Liver (tissue), 9 donors: ENCODE results near the gene ZFP36L2. TPM values are rescaled to one million over a fixed set of nuclear protein-coding genes. Genes with fewer than 3 reads are reported as not detected.

ENCODE experiments used
- DNase-seq: peaks from one replicate; pipeline ENCODE4 v3.0.0-alpha.2; 2017; ENCODE audit warnings: low spot score
- H3K27ac ChIP-seq, 2 donors: one replicate each; pipeline ENCODE4 v1.7.0; 2013; ENCODE audit warnings: inconsistent platforms in 2 of 2, low read length in 2 of 2, control low read depth in 1 of 2, low read depth in 1 of 2, mild to moderate bottlenecking in 1 of 2
- H3K27me3 ChIP-seq, 4 donors: one replicate each; pipeline versions ENCODE4 v1.6.1 to v1.7.0; 2013; ENCODE audit warnings: low read length in 3 of 4, inconsistent platforms in 1 of 4, mild to moderate bottlenecking in 1 of 4, moderate library complexity in 1 of 4; ENCODE audit not compliant: control insufficient read depth in 4 of 4, insufficient read depth in 4 of 4
- H3K36me3 ChIP-seq, 4 donors: one replicate each; pipeline versions ENCODE4 v1.6.1 to v1.7.0; 2013; ENCODE audit warnings: low read length in 3 of 4, mild to moderate bottlenecking in 3 of 4, low read depth in 1 of 4, moderate library complexity in 1 of 4; ENCODE audit not compliant: control insufficient read depth in 4 of 4, insufficient read depth in 3 of 4
- H3K4me1 ChIP-seq, 4 donors: one replicate each; pipeline versions ENCODE4 v1.6.1 to v1.7.0; 2013; ENCODE audit warnings: low read length in 3 of 4, mild to moderate bottlenecking in 3 of 4, moderate library complexity in 1 of 4; ENCODE audit not compliant: control insufficient read depth in 4 of 4, insufficient read depth in 4 of 4
- H3K4me3 ChIP-seq, 3 donors: one replicate each; pipeline versions ENCODE4 v1.6.1 to v1.7.0; 2013; ENCODE audit warnings: low read length in 3 of 3, control low read depth in 1 of 3, low read depth in 1 of 3, mild to moderate bottlenecking in 1 of 3
- H3K9ac ChIP-seq, 2 donors: one replicate each; pipeline ENCODE4 v1.7.0; 2013; ENCODE audit warnings: low read length in 2 of 2, mild to moderate bottlenecking in 2 of 2, moderate library complexity in 2 of 2, control low read depth in 1 of 2, low read depth in 1 of 2
- H3K9me3 ChIP-seq, 4 donors: one replicate each; pipeline versions ENCODE4 v1.6.1 to v1.7.0; 2013; ENCODE audit warnings: low read length in 3 of 4; ENCODE audit not compliant: control insufficient read depth in 4 of 4
- ATF3 ChIP-seq: IDR thresholded peaks from 2 replicates; pipeline ENCODE4 v1.6.1; 2016; ENCODE audit warnings: antibody characterized with exemption
- CTCF ChIP-seq: fragments of 150-350 bp; IDR thresholded peaks from 2 replicates; pipeline ENCODE4 v1.5.1; 2017; ENCODE audit warnings: improper control_type of control experiment, low read depth, low read length; ENCODE audit not compliant: missing input control
- EGR1 ChIP-seq, 2 donors: IDR thresholded peaks; 2 replicates each; pipeline ENCODE4 v1.6.1; 2016 to 2018; ENCODE audit warnings: antibody characterized with exemption in 2 of 2, low read depth in 2 of 2
- FOXA1 ChIP-seq: IDR thresholded peaks from 2 replicates; pipeline ENCODE4 v1.6.1; 2016; ENCODE audit warnings: antibody characterized with exemption
- GABPA ChIP-seq, 2 donors: IDR thresholded peaks in 1 of 2; conservative IDR thresholded peaks in 1 of 2; 2 replicates each; pipeline ENCODE4 v1.6.1; 2016; ENCODE audit warnings: antibody characterized with exemption in 2 of 2, mild to moderate bottlenecking in 1 of 2, moderate library complexity in 1 of 2
- HNF4G ChIP-seq: IDR thresholded peaks from 2 replicates; pipeline ENCODE4 v1.6.1; 2016; ENCODE audit warnings: antibody characterized with exemption
- JUND ChIP-seq, 2 donors: IDR thresholded peaks; 2 replicates each; pipeline ENCODE4 v1.6.1; 2016; ENCODE audit warnings: antibody characterized with exemption in 2 of 2
- NR2F2 ChIP-seq: IDR thresholded peaks from 2 replicates; pipeline ENCODE4 v1.6.1; 2016; ENCODE audit warnings: antibody characterized with exemption
- RAD21 ChIP-seq, 2 donors: IDR thresholded peaks; 2 replicates each; pipeline ENCODE4 v1.6.1; 2016; ENCODE audit warnings: antibody characterized with exemption in 2 of 2, mild to moderate bottlenecking in 2 of 2
- REST ChIP-seq: IDR thresholded peaks from 2 replicates; pipeline ENCODE4 v1.6.1; 2016; ENCODE audit warnings: antibody characterized with exemption, mild to moderate bottlenecking
- RXRA ChIP-seq, 2 donors: IDR thresholded peaks; 2 replicates each; pipeline ENCODE4 v1.6.1; 2017 to 2018; ENCODE audit warnings: antibody characterized with exemption in 2 of 2, mild to moderate bottlenecking in 1 of 2
- SP1 ChIP-seq: IDR thresholded peaks from 2 replicates; pipeline ENCODE4 v1.6.1; 2018; ENCODE audit warnings: antibody characterized with exemption, mild to moderate bottlenecking
- TAF1 ChIP-seq: conservative IDR thresholded peaks from 2 replicates; pipeline ENCODE4 v1.6.1; 2016; ENCODE audit warnings: antibody characterized with exemption, mild to moderate bottlenecking
- YY1 ChIP-seq: IDR thresholded peaks from 2 replicates; pipeline ENCODE4 v1.6.1; 2016; ENCODE audit warnings: antibody characterized with exemption, mild to moderate bottlenecking
- ZBTB33 ChIP-seq: IDR thresholded peaks from 2 replicates; pipeline ENCODE4 v1.6.1; 2016; ENCODE audit warnings: antibody characterized with exemption
- WGBS: extraction: QIAGEN DNeasy Blood & Tissue Kit; methylation state at CpG from one replicate; pipeline ENCODE4 v1.1.7; 2013; 5-methylcytosine and 5-hydroxymethylcytosine counted together
- polyA plus RNA-seq, 2 donors: library from polyadenylated mRNA; stranded (reverse) in 1 of 2; unstranded in 1 of 2; fragments of 200-250 nt in 1 of 2; fragments of >200 nt in 1 of 2; fragmentation: Nextera tagmentation in 1 of 2; extraction: Ambion mirVana in 1 of 2; gene quantifications; one replicate each; pipeline versions ENCODE4 v1.2.1 to v1.2.3, GENCODE V29; 2013 to 2015
- total RNA-seq, 2 donors: library from RNA; depleted of rRNA; stranded (reverse); fragments of >200 nt; gene quantifications; one replicate each; pipeline ENCODE4 v1.2.3, GENCODE V29; 2014
- donor health status: healthy.
- donor health status: healthy.
- donor health status: healthy.
- donor health status: healthy.
- donor health status: healthy.

ZFP36L2 gene
- total and polyA plus RNA-seq, 4 donors, result 10.3 to 26.8 (median 18.9) TPM

GRCh38 chr2:43238176-43238575 lies 11.8 kb upstream of the ZFP36L2 start:
- Histone ChIP-seq H3K9me3 (no peaks in the 10 kb centered on the region), H3K4me3 (no peak overlapping the region), H3K27me3 (no peaks in the 10 kb centered on the region), H3K36me3 (no peaks in the 10 kb centered on the region), H3K4me1 (peaks cover 0 to 5% (median 0%) of the 10 kb centered on the region in 4 donors), H3K27ac (no peak overlapping the region), H3K9ac (no peak overlapping the region)
- TF ChIP-seq TAF1, result no peak
- no peak for TF ChIP-seq FOXA1
- no peak for TF ChIP-seq HNF4G
- no peak for TF ChIP-seq SP1
- TF ChIP-seq RXRA (IDR thresholded peaks at IDR 0.05), result no peak
- TF ChIP-seq ZBTB33, result no peak
- TF ChIP-seq YY1, result no peak
- no peak for TF ChIP-seq ATF3
- TF ChIP-seq EGR1 (IDR thresholded peaks at IDR 0.05; ENCODE audit: low read depth in 2 of 2), result no peak
- DNase-seq, result no peak

- Histone ChIP-seq H3K4me3 (no peak overlapping the region), H3K27ac (no peak overlapping the region), H3K9ac (no peak overlapping the region), H3K4me1 (peaks cover 3 to 14% (median 9%) of the 10 kb centered on the region in 4 donors), H3K27me3 (no peaks in the 10 kb centered on the region), H3K36me3 (no peaks in the 10 kb centered on the region), H3K9me3 (no peaks in the 10 kb centered on the region)
- no peak for DNase-seq
- TF ChIP-seq JUND (IDR thresholded peaks at IDR 0.05), result no peak
- no peak for TF ChIP-seq NR2F2
- no peak for TF ChIP-seq GABPA (IDR thresholded peaks at IDR 0.05 in 1 of 2, conservative IDR thresholded peaks at IDR 0.05 in 1 of 2)
- TF ChIP-seq RAD21 (IDR thresholded peaks at IDR 0.05), result no peak
- TF ChIP-seq CTCF, result no peak
- TF ChIP-seq REST, result no peak
- no peak for TF ChIP-seq FOXA1
- no peak for TF ChIP-seq HNF4G
- 84% methylated on average over 9 of the region's 9 CpGs for WGBS
These were observed 7.1 kb upstream of the ZFP36L2 start for GRCh38 chr2:43233218-43234212.
